NCI-H187 treated with DMSO at 0.1 percent for 48 hours (cell line): ENCODE measurements around the gene NANP.
A peak's percentile ranks its signal among the peaks of the same experiment; 100 is the strongest.
"Not testable (repeated sequence)": the region's sequence is repeated elsewhere in the genome, so short reads cannot be mapped to it uniquely, and the experiment has no call there.

ENCODE experiments used
- DNase-seq: peaks from one replicate; lab custom pipeline; 2025; lab: John Stamatoyannopoulos, UW

NANP gene

DNA sequence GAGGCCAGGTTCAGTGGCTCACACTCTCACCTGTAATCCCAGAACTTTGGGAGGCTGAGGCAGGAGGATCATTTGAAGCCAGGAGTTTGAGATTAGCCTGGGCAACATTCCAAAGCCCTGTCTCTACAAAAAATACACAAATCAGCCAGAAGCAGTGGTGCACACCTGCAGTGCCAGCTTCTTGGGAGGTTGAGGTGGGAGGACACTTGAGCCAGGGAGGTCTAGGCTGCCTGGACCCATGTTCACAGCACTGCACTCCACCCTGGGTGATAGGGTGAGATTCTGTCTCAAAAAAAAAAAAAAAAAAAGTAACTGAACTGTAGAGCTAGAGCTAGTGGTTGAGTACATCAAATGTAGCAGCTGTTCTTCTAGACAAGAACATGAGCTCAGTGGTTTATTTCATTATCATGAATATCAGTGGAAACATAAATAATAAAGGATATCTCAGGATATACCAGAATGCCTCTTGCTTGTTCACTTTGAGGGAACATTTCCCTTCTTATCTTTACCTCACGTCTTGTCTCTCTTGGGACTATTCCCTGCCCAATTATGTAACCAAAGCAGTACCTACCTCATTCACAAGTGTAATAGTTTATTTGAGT, 17.6 kb downstream of the NANP start:
- no peak for DNase-seq

DNA sequence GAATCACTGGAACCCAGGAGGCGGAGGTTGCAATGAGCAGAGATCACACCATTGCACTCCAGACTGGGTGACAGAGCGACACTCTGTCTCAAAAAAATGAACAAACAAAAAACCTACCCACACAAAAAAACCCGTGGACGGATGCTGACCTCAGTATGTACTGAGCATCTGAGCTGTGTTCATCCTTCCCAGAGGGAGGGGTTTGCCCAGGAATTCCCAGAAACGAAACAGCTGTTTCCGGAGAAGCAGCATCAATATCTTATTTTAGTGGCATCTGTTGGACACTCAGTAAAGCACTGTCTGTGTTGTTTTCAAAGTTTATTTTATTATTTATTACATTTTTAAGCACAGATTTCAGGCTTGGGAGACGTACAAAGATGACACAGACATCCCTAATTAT, 18.7 kb downstream of the NANP start:
- DNase-seq: no peak

DNA sequence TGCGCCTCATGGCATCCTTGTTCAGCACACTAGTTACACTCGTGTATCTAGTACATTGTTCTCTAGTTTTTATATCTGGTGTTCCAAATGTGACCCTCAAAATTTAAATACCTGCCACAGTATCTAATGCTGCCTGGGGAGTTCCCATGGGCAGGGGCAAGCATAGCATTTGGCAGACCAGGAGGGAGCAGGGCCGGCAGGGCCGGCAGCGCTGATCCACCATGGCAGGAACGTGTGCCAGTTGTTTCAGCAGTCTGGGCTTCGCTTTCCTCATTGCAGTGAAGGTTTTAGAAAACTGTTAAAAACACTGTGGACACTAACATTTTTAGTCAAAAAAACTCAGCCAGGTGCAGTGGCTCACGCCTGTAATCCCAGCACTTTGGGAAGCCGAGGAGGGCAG, 19.2 kb downstream of the NANP start:
- no peak for DNase-seq

DNA sequence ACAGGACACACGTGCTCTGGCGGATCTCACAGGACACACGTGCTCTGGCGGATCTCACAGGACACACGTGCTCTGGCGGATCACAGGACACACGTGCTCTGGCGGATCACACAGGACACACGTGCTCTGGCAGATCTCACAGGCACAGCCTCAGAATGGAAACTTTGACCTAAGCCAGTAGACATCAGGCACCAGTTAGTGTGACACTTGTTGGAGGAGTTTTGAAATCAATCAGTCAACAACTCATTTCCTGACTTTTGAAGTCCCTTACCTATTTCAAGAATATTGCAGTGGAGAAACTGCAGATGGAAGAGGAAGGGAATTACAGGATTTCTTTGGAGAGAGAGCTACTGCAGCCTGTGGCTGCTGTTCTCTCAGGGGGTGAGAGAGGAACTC, 20.9 kb downstream of the NANP start:
- DNase-seq: not testable (repeated sequence)

DNA sequence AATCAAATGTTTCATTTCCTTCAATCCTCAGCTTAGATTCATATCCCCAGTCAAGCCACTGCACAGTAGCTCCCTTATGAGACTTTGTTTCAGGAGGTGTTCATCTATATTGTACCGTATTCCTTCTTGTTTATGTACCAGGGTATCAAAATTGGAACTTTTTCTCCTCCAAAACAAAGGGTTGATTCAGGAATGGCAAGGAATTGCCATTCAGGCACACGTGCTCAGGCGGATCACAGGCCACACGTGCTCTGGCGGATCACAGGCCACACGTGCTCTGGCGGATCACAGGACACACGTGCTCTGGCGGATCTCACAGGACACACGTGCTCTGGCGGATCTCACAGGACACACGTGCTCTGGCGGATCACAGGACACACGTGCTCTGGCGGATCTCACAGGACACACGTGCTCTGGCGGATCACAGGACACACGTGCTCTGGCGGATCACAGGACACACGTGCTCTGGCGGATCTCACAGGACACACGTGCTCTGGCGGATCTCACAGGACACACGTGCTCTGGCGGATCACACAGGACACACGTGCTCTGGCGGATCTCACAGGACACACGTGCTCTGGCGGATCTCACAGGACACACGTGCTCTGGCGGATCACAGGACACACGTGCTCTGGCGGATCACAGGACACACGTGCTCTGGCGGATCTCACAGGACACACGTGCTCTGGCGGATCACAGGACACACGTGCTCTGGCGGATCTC, 21.5 kb downstream of the NANP start:
- not testable (repeated sequence) for DNase-seq

DNA sequence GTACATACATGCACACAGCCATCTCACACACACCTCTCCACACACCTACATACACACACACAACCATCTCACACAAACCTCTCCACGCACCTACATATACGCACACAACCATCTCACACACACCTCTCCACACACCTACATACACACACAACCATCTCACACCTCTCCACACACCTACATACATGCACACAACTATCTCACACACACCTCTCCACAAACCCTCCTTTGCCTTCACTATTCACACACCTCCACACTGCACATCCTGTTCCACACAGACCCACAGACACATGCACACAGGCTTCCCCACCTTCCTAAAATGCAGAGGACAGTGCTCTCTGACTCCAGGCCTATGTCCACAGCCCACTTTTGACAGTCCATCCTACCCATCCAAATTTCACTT, 22.2 kb downstream of the NANP start:
- DNase-seq: no peak

DNA sequence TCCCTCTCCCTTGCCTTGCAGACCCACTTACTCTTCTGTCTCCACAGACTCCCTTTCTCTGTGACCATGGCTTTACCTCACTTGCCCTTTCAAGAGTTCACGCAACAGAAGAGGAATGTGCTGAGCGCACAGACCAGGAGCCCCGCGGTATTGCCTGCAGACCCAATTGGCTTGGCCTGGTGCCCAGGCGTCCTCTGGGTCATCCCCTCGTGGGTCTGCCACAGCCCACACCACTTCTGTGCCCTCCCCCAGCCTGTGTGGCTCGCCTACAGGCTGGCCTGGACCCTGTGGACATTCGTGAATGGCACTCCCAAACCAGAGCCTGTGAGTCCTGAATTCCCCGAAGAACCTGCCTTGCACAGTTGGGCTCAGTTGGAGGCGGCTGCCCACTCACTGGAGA, 23.2 kb downstream of the NANP start:
- DNase-seq: no peak

DNA sequence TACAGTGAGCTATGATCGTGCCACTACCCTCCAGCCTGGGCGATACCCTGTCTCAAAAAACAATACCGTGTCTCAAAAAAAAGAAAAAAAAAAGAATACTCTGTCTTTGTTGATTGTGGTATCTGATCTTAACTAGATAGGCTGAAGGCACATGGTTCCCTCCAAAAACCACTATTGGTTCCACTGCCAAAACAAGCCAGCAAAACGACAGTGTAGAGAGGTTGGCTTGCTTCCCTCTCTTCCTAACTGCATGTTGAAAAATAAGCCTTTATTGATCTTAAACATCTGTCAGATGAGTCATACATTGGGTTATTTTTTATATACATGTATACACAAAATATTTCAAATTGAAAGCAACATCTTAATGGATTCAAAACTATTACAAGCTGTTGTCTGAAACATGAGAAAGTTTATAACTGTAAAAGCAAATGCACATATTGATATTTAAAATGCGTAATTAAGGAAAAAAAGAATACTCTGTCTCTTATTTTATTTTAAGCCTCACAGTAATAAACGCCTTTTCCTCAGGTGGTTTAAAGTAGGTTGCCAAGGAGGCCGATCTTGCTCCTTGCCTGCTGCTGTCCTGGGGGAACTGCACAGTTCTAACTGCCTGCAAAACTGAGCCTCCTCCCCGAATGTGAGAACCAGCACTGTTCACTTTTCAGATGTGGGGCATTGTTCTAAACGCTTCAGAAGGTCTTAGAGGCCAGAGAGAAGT, 31.5 kb downstream of the NANP start:
- no peak for DNase-seq

DNA sequence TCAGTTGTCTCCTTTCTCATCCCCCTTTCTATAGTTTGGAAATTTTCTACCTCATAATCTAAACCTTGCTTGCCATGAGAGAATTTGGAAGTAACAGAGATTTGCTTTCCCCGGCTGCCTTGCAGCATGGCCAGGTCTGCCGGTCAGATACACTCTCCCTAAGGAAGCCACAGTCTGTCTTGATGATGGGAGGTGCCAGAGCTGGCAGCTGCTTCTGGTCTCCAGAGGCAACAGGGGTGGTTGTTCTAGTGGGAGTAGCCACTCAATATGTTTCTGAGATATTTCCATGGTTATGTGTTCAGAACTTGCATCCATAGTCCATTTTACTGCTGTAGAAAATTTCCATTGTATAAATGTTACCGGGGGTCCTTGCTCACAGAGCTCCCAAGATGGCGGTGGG, 33.0 kb downstream of the NANP start:
- DNase-seq: not testable (repeated sequence)

DNA sequence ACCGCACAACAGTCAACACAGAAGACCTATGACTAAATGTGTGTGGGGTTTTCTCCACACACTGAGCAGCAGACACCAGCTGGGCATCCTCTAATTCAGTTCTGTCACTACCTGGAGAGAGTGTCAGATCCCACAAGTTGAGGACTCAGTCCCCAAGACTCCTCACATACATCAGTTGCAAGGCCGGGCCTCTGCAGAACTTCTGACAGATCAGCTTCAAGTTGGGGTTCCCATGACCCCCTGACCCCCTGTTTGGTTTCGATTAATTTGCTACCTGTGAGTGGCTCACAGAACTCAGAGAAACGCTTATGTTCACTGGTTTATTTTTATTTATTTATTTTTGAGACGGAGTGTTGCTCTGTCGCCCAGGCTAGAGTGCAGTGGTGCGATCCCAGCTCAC, 35.3 kb downstream of the NANP start:
- no peak for DNase-seq

DNA sequence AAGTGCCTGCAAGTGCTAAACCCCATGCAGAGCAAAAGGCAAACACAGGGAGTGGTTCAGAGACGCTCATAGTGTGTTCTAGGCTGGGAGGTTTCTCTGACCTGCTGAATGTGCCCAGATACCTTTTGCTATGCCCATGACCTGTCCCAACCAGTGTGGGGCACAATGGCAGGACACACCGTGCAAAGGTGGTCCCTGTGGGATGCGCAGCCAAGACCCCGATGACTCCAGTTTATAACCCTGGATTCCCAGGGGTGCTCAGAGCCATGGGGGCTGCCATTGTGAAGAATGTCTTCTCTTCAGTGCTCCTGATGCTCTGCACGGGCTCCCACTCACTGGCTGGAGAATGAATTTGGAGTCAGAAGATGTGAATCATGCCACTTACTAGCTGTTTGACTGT, 36.3 kb downstream of the NANP start:
- DNase-seq: no peak

DNA sequence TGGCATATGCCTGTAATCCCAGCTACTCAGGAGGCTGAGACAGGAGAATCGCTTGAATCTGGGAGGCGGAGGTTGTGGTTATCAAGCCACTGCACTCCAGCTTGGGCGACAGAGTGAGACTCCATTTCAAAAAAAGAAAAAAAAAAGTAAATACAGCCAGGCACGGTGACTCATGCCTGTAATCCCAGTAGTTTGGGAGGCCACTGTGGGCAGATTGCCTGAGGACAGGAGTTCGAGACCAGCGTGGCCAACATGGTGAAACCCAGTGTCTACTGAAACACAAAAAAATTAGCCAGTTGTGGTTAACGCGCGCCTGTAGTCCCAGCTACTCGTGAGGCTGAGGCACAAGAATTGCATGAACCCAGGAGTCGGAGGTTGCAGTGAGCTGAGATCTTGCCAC, 36.9 kb downstream of the NANP start:
- DNase-seq: no peak

DNA sequence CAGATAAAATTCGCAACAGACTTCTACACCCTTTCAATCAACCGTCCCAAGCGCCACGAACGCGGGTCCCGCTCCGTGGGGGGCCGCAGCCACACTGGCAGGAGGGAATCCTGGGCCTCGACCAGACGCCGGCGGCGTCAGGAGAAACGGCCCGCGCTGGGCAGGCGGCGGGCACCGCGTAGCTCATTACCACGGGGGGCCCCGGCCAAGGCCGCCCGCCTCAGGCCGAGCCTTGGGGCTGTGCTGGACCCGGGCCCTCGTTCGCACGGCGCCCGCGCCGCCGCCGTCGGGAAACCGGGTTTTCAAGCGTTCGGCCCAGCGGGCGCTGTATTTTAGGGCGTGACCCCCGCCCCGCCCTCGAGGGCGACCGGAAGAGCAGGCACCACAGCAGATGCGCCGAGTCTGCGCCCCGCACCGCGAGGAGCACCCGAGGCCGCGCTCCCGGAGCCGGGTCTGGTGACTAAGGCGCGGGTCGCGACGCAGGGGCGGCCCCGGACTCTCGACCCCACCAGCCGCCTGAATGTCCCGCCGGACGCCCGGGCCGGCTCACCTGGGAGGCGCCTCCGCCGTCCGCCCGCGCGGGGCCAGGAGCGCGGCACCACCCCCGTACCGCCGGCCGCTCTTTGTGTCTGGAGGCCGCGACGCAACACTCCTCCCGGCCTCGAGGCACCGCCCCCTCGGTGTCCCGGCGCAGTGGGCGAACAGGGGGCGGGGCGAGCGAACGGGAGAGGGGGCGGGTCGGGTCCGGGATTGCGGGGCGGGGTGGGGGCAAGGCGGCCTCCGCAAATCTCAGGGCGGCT, 38.7 kb downstream of the NANP start, which contains the start of gene NINL:
Gene NINL (minus strand): TSS at position 627 of the 800 bp plus-strand sequence. CDS start 58,944 bp downstream, outside the sequence.
- DNase-seq: no peak

DNA sequence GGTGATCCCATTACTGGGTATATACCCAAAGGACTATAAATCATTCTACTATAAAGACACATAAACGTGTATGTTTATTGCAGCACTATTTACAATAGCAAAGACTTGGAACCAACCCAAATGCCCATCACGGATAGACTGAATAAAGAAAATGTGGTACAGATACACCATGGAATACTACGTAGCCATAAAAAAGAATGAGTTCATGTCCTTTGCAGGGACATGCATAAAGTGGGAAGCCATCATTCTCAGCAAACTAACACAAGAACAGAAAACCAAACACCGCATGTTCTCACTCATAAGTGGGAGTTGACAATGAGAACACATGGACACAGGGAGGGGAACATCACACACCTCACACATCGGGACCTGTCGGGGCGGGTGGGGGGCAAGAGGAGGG, 40.2 kb downstream of the NANP start:
- DNase-seq: not testable (repeated sequence)

DNA sequence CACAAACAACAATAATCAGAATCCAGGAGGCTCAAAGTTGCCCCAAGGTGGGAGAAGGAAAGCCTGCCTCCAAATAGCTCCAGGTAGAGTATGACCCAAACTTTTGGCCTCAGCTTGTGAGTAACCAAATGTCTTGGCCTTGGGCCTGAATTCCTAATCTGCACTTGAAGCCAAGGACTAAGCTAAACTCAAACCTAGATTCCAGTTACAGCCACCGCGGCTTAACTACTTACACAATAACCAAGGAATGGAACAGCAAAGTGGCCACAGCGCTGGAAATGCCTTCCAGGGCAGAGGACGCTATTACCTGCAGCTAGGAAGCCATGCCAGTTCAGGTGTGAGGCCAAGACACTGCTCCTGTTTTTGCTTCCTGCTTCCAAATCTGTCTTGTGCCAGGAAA, 43.1 kb downstream of the NANP start:
- DNase-seq: no peak

DNA sequence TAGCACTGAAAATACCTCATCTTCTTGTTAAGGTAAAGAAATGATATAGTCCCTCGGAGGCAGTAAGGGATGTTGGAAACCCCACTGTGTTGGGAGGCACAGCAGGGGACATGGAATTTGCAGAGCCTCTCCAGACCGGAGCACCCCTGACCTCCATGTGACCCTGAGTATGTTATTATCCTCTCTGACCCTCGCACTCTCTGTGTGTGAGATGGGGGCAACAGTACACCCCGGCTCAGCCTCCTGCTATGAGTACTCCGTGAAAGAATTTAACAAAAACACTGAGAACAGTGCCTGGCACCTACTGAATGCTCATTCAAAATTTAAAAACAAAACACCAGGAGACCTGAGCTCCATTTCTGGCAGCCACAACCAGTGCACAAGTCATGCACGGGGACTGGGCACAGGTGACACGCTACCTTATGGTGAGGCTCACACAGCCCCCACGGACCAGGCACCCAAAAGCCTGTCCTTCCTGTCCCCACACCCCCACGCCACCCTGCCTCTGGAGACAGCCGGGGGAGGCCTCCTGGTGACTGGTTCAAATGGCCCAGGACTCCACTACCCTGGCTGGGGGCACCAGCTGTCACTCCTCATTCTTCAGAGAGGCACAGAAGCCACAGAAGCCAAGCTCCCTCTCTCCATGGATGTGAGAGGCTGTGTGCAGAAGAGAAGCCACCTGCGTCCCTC, 44.6 kb downstream of the NANP start:
- DNase-seq: peak; percentile 38

DNA sequence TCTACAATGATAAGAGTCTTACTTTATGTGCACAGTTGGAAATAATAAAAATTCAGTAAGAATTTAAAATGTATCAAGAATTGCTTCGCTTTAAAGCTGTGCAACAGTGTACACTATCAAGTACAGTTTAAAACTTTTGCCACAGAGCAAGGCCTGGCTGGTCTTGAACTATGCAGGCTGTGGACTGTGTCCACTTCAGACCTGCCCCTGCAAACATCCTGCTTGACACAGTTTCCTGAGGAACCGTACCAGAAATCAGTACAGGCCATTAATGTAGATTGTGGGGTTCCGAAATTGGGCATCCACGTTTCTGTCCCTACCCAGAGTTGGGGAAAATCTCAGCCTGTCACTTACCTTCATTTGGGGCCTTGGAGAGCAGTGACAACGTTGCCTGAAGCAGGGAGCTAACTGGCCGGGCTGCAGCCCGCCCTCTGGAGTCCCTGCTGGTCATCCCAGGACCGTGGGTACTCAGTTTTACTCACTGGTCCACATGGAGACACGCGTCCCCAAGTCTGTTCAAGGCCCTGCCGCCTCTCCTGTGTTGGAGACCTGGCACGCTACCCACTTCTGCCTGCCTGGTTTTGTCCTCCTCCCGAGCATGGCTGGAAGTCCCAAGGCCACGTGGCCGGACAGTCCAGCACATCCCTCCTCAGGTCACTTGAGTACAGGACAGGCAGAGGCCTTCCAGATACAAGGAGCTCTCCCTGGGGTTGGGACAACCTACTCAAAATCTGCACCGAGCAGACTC, 46.9 kb downstream of the NANP start:
- no peak for DNase-seq

DNA sequence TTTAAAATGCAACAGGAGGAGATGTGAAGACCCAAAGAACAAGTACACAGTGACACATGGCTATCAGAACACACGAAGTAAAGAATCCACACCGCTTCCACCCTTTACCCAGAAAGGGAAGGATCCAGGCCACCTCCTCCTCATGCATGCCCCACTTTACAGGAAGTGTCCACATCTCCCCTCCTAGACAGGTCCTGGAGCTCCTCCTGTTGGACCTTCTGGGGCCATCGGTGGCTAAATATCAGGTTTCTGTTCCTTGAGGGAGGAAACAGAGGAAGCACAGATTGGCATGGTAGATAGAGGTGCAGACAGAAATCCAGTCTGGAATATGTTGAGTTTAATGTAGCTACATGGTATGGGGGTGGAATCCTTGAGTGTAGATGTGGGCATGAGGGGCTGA, 49.4 kb downstream of the NANP start:
- DNase-seq: no peak

DNA sequence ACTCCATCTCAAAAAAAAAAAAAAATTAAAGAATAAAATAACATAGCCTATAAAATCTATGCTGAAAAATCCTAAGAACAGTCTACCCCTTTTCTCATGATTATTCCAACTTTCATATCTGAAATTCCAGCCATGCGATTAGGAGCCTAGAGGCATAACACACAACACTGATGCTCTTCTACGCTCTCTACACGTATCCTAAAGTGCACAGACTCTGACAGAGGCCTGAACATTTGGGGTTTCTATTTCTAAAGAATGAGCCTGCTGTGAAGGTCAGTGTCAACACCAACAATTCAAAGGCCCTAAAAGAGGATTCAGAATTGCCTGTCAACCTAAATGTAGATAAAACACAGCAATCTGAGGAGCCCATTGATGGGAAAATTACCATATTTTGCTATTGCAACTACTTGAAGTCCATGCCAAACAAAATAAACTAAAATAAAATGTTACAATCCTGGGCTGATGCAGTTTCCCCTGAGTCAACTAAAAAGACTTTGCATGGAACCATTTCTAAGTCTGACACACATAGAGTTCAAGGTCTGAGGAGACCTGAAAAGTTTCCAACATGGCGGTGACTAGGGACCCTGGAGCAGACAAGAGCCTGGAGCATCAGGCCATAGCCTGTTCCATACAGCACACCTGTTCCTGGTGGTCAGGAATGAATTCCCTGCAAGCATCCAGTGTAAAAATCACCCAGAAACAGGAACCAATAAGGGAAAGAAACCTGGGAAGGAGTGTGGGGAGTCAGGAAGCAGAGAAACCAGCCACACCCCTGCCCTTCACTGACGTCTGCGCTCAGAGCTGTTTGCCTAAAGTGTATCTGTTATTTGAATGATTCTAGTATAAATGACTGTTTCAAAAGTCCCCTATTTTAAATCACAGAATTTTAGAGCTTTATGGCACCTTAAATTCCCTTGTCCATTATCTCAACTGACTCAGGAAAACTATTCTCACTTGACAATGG, 50.2 kb downstream of the NANP start:
- no peak for DNase-seq

DNA sequence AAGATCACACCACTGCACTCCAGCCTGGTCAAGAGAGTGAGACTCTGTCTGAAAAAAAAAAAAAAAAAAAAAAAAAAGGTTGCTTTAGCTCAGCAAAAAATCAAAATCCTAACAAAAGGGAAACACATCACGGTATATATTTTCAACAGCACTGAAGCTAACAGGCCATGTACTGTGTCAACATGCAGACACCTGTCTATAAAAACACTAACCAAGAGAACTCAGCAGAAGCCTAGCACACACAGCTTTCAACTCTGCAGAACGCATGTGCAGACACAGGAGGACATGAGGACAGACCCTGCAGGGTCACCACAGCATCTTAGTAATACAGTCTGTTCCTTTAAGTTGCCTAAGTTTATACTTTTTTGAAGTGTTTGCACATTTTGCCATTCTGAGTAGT, 52.0 kb downstream of the NANP start:
- no peak for DNase-seq
